ENCODE results near the gene DNASE1L1. TPM values are rescaled to one million over a fixed set of nuclear protein-coding genes. Genes with fewer than 3 reads are reported as not detected.

Gene DNASE1L1
- total RNA-seq, 1 donor from 2014 or later: 52.5 TPM

DNA sequence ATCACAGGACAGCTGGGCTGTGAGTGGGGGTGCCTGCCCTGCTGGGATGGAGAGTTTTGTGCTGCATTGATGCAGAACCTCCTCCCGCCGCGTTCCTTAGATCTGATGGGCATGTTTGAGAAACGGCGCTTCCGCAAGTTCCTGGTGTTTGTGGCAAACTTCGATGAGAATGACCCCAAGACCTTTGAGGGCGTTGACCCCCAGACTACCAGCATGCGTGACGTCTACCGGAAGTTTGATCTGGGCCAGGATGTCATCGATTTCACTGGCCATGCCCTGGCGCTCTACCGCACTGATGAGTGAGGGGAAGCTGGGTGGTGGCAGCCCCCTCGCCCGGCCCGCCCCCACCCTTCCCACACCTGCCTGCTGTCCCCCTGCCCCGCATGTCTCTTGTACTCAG, 30.8 kb upstream of the DNASE1L1 start:
- Histone ChIP-seq H3K4me3 (no peak overlapping the region), H3K4me1 (peaks cover 3 to 15% of the 10 kb centered on the region in 2 donors), H3K27me3 (no peaks in the 10 kb centered on the region), H3K36me3 (peaks cover 18 to 33% of the 10 kb centered on the region in 2 donors), H3K9me3 (no peaks in the 10 kb centered on the region), H3K27ac (no peak overlapping the region)
- intact Hi-C loops (cut with DNase I): loop anchor here (5.0 kb wide), 2 partner anchors 33 to 37 kb away; partner anchors contain the start of genes DNASE1L1 and LAGE3
- DNase-seq (ENCODE audit: low spot score in 2 of 2): no peak
- TF ChIP-seq, protein P1, sequence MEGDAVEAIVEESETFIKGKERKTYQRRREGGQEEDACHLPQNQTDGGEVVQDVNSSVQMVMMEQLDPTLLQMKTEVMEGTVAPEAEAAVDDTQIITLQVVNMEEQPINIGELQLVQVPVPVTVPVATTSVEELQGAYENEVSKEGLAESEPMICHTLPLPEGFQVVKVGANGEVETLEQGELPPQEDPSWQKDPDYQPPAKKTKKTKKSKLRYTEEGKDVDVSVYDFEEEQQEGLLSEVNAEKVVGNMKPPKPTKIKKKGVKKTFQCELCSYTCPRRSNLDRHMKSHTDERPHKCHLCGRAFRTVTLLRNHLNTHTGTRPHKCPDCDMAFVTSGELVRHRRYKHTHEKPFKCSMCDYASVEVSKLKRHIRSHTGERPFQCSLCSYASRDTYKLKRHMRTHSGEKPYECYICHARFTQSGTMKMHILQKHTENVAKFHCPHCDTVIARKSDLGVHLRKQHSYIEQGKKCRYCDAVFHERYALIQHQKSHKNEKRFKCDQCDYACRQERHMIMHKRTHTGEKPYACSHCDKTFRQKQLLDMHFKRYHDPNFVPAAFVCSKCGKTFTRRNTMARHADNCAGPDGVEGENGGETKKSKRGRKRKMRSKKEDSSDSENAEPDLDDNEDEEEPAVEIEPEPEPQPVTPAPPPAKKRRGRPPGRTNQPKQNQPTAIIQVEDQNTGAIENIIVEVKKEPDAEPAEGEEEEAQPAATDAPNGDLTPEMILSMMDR (IDR thresholded peaks at IDR 0.05): no peak

GRCh38 chrX:154437971-154438893, 29.2 kb upstream of the DNASE1L1 start:
- H3K9me3 ChIP-seq: no peaks in the 10 kb centered on the region
- peak overlapping the region; percentile 78 to 96 for H3K27ac ChIP-seq
- peaks cover 22 to 38% of the 10 kb centered on the region in 2 donors for H3K36me3 ChIP-seq
- TF ChIP-seq, protein P1 (IDR thresholded peaks at IDR 0.05): no peak
- H3K27me3 ChIP-seq: no peaks in the 10 kb centered on the region
- no peak for DNase-seq (ENCODE audit: low spot score in 2 of 2)
- peak overlapping the region; percentile 62 to 90 for H3K4me3 ChIP-seq
- intact Hi-C loops (cut with DNase I): loop anchor here (2.0 kb wide), 1 partner anchor 49 kb away; the partner anchor contains the start of gene UBL4A
- H3K4me1 ChIP-seq: peaks cover 3 to 8% of the 10 kb centered on the region in 2 donors

- peak within 1 kb of the TSS; percentile 62 to 90 for H3K4me3 ChIP-seq
- intact Hi-C loops (cut with DNase I): loop anchor here (1.0 to 2.0 kb wide), 2 partner anchors 9 to 50 kb away; partner anchors contain the start of genes ATP6AP1 and UBL4A
- TF ChIP-seq, protein P1 (IDR thresholded peaks at IDR 0.05): no peak
- H3K36me3 ChIP-seq: peaks cover 26 to 39% of the 10 kb centered on the region in 2 donors
- peak within 1 kb of the TSS; percentile 78 to 96 for H3K27ac ChIP-seq
- no peaks in the 10 kb centered on the region for H3K27me3 ChIP-seq
- H3K4me1 ChIP-seq: peaks cover 3 to 8% of the 10 kb centered on the region in 2 donors
- no peak for DNase-seq (ENCODE audit: low spot score in 2 of 2)
- no peaks in the 10 kb centered on the region for H3K9me3 ChIP-seq
These were observed 28.1 kb upstream of the DNASE1L1 start, which contains the start of gene GDI1 for GRCh38 chrX:154436983-154437752. TSS of gene GDI1 (plus strand) at chrX:154437154. CDS start at chrX:154437255, 101 bp downstream.

DNA sequence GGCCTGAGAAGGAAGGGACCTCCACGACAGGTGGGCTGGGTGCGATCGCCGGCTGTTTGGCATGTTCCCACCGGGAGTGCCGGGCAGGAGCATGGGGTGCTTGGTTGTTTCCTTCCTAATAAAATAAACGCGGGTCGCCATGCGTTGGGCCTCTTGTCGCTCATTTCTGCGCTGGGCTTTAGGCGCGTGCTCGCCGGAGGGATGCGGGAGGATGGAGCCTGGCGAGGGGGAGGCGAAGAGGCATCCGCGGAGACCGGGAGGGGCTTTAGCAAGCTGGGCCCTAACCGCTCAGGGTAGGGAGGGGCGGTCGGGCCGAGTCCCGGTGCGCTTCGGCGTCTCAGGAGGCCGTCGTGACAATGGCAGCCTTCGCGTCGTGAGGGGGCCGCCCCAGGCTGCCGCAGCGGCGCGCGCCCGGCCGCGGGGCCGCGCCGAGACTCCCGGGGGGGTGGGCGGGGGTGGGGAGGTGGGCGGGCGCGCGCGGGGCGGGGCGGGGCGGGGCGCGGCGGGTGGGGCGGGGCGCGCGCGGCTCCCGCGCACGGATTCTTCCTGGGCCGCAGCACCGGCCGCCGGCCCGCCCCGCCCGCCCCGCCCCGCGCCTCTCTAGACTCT, 27.4 kb upstream of the DNASE1L1 start:
- peak overlapping the region; percentile 78 to 96 for H3K27ac ChIP-seq
- no peak for DNase-seq (ENCODE audit: low spot score in 2 of 2)
- TF ChIP-seq, protein P1 (IDR thresholded peaks at IDR 0.05): no peak
- H3K9me3 ChIP-seq: no peaks in the 10 kb centered on the region
- H3K36me3 ChIP-seq: peaks cover 26 to 32% of the 10 kb centered on the region in 2 donors
- H3K4me3 ChIP-seq: peak overlapping the region; percentile 62 to 90
- no peaks in the 10 kb centered on the region for H3K27me3 ChIP-seq
- intact Hi-C loops (cut with DNase I): loop anchor here (1.0 to 2.0 kb wide), 2 partner anchors 8 to 50 kb away; partner anchors contain the start of genes ATP6AP1 and UBL4A
- peaks cover 3 to 8% of the 10 kb centered on the region in 2 donors for H3K4me1 ChIP-seq

GRCh38 chrX:154435171-154435733, 26.2 kb upstream of the DNASE1L1 start:
- DNase-seq (ENCODE audit: low spot score in 2 of 2): no peak
- Histone ChIP-seq H3K27me3 (no peaks in the 10 kb centered on the region), H3K9me3 (no peaks in the 10 kb centered on the region), H3K27ac (no peak overlapping the region), H3K36me3 (peaks cover 16 to 20% of the 10 kb centered on the region in 2 donors), H3K4me3 (no peak overlapping the region), H3K4me1 (peaks cover 3 to 8% of the 10 kb centered on the region in 2 donors)
- TF ChIP-seq, protein P1 (IDR thresholded peaks at IDR 0.05): no peak
- intact Hi-C loops (cut with DNase I): no loop called here
